WTC11 (cell line): ENCODE data around the gene MLPH.

Experiments used
- ATF1 ChIP-seq: sonication (generic); formaldehyde crosslinking; IDR thresholded peaks from 2 replicates; pipeline ENCODE4 v1.8.1; 2023; ENCODE audit warnings: mild to moderate bottlenecking, moderate library complexity, missing genetic modification reagents
- CBFB ChIP-seq: sonication (generic); formaldehyde crosslinking; IDR thresholded peaks from 2 replicates; pipeline ENCODE4 v1.8.1; 2022; ENCODE audit warnings: mild to moderate bottlenecking, low read depth, missing genetic modification reagents
- E2F4 ChIP-seq: sonication (generic); formaldehyde crosslinking; IDR thresholded peaks from 2 replicates; pipeline ENCODE4 v1.8.1; 2022; ENCODE audit warnings: low read depth, mild to moderate bottlenecking, moderate library complexity, missing genetic modification reagents, borderline replicate concordance
- JUN ChIP-seq: sonication (generic); formaldehyde crosslinking; IDR thresholded peaks from 2 replicates; pipeline ENCODE4 v1.8.0; 2023; ENCODE audit warnings: mild to moderate bottlenecking, missing genetic modification reagents
- RORB ChIP-seq: fragments of 250-450 bp; sonication (Bioruptor Pico); IDR thresholded peaks from 2 replicates; pipeline ENCODE4 v1.9.0; 2021; ENCODE audit warnings: mild to moderate bottlenecking
- SP1 ChIP-seq: sonication (generic); formaldehyde crosslinking; conservative IDR thresholded peaks from 2 replicates; pipeline ENCODE4 v1.8.1; 2022; ENCODE audit warnings: missing genetic modification reagents
- USF1 ChIP-seq: sonication (generic); formaldehyde crosslinking; IDR thresholded peaks from 2 replicates; pipeline ENCODE4 v1.8.0; 2022; ENCODE audit warnings: mild to moderate bottlenecking, missing genetic modification reagents

GRCh38 chr2:237603049-237603717, 116.1 kb downstream of the MLPH start:
- TF ChIP-seq ATF1 (CRISPR knock-in tag) (no peak), JUN (CRISPR knock-in tag) (no peak), USF1 (CRISPR knock-in tag) (no peak), CBFB (CRISPR knock-in tag) (no peak), SP1 (CRISPR knock-in tag) (no peak), RORB (CRISPR knock-in tag) (no peak), E2F4 (no peak)
